HG03159 (cell line): Measurements from ENCODE around the gene PTN.

Experiments used
- ATAC-seq: cut with Tn5 transposase; IDR thresholded peaks from one replicate; pipeline ENCODE4 v1.9.1; 2021; ENCODE audit warnings: mild to moderate bottlenecking, moderate library complexity; ENCODE audit not compliant: unreplicated experiment

Gene PTN, protein sequence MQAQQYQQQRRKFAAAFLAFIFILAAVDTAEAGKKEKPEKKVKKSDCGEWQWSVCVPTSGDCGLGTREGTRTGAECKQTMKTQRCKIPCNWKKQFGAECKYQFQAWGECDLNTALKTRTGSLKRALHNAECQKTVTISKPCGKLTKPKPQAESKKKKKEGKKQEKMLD

DNA sequence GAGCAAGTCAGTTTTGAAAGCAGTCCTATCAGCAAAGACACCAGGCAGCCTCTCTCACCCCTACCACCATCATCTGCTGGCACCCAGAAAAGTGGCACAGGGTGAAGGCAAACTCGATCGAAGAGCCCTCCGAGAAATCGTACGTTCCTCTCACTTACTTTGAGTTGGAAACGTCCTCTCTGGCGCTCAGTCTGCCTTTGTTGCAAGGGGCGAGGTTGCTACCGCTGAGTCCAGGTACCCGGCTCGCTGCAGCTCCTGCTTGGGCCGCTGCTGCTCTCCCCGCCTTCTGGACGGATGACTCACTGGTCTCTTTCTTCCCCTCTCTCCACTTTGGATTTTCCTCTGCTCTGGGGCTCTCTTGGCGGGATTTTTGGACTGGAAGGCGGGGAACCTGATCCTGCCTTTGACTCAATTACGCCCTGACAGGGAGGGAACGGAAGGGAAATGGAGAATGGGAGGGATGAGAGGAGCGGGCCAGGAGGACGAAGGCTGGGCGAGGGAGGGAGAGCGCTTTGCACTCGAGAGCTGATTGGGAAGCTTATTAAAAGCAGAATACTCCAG, at the start of gene PTN:
TSS of gene PTN (minus strand) at position 453 of the 561 bp plus-strand sequence. CDS start 88,760 bp downstream, outside the sequence.
- ATAC-seq = no peak

DNA sequence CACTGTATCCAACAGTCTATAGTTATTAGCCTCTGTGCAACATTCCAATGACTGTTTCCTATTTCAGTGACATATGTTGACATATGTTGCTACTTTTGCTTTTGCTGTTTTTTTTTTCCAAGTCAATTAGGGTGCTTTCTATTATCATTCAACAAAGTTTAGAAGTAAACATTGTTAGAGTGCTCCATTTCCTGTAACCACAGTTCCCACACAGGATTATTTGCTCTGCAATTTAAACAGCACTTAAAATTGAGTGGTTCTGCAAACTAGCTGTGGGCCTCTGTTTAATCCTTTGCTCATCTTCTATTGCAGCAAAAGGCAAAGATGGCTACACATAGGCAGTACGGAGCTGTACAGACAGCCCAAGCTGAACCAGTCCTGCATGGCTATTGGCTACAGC, 46.5 kb upstream of the PTN start:
- no peak for ATAC-seq

DNA sequence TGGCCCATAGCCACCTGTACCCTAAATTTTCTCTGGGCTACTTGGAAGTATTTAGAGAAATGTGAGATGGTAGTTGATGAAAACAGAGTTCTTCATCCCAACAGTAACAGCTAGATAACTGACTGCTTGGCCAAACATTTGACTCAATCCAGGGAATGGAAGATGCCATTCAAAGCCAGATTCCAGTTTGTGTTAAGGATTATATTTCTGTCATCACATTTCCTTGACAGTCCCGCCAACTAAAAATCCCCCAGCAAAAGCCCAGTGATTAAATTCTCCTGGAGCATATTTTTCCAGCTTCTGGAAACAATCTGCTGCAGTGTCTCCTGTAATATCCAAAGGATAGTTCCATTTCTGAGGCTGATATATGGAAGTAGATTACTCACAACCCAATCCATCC, 45.4 kb upstream of the PTN start:
- ATAC-seq = no peak

DNA sequence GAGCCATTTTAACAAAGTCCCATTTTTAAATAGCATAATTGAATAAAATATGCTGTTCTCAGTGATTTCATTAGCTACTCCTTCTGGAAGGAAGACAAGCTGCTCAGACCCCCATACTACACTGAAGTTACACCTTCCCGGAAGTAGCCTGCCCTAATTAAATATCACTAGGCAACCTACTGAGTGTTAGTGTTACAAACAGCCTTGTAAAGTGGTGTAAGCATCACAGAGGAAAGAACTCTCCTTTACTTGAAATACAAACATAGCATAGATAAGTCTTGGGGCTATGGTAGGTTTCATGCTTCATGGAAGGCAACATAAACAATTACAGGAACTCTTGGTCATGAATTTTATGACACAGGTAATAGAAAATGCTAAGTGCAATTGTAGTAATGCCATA, 43.4 kb upstream of the PTN start:
- ATAC-seq = no peak

DNA sequence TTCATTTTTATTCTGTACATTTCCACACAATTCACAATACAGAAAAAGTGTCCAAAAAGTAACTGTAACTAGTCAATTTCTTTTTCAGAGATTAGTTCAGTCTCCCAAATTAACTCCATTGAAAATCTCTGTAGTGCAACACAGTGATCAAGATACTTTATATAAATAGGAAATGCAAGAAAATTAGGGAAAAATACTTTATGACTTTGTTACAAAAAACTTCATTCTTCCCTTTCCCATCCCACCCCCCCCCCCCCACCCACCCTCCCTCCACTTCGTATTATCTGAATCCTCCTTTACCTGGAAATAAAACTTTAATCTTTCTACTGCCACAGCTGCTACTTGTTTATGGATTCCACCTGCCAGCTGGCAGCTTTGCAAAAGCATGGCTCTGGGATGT, 37.5 kb upstream of the PTN start:
- no peak for ATAC-seq

DNA sequence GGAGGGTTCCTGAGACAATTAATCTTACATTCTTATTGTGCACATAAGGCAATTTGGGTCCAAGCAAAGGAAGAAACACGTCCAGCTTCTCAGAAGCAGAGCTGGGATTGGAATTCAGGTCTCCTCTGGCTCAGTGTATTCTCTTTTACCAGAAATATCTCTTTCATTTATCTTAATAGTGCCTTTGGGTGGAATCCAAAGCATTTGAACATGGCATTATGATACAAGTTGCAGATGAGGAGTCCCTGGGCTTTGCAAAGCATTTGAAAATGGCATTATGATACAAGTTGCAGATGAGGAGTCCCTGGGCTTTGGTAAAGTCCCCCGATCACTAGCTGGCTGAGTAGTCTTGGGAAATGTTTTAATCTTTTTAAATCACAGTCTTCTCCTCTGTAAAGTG, 30.0 kb upstream of the PTN start:
- ATAC-seq = no peak

DNA sequence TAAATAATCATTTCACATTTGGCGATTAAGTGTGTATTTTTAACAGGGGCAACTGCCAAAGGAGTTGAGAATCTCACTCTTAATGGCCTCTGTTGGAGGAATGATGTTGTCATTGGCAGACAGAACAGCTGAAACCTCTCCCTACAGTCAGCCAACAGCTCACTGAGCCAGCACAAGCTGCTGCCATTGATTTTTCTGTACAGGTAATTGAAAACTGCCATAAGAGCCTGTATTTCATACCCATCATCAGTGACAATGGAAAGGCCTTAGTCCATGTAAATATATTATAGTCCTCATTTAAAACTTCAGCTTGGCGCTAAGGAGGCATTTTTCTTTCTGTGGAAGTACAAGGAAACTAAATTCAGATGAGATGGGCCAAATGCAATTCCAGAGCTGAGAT, 28.1 kb upstream of the PTN start:
- no peak for ATAC-seq

DNA sequence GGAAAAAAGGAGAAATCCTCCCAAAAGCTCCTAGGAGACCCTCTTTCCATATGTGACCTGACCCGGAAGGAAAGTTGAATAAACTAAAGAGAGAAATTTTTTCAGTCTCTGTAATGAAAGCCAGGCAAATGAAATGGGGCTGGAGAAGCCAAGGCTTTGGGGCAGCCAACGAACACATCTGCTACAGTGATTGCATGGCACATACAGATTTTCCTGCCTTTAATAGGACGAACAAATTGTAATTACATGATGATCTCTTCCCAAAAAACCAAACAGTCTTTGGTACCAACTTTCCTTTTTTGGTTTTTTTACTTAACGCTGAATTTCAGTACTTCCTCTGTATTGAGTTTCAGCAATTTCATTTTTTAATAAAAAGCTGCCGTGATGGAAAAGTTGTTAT, 23.5 kb upstream of the PTN start:
- no peak for ATAC-seq

DNA sequence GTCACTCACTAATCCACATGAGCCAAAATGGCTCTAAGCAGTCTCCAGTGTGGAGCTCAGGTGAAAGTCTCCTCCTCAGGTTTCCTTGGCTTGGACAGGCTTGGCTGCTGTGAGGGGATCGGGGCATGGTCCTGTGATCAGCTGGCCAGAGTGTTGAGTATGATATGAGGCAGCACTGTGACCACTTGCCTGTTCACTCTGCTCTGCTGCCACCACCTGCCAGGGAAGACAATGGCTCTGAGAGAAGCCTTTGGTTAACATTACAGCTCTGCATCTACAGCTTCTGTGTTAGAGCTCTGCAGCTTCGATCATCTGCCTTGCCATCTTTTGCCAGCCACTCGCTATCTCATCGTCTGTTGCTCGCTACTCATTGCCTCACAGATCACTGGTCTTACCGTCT, 20.1 kb upstream of the PTN start:
- no peak for ATAC-seq

DNA sequence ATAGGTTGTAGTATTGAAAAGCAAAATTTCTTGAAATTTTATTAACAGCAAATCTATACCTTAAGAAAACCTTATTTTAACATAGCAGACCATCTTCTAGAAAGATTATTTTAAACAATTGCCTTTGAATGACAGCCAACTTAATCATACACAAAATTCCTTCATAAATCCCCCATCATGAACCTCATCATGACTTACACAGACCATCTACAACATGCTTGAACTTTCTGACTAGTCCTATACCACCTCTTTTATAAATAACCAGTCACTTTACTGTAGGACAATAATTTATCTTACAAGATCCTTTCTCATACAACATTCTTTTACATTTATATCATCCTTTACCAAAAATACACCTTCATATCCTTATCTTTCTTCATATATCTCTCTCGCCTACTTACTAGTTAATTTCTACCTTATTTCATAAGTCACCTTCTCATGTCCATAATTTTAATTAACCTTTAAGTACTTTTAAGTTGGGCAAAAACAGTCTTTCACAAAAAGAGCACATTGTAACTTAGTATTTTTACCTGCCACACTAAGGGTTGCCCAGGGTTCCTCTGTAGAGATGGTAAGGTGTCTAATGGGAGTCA, 16.6 kb upstream of the PTN start:
- ATAC-seq = no peak

DNA sequence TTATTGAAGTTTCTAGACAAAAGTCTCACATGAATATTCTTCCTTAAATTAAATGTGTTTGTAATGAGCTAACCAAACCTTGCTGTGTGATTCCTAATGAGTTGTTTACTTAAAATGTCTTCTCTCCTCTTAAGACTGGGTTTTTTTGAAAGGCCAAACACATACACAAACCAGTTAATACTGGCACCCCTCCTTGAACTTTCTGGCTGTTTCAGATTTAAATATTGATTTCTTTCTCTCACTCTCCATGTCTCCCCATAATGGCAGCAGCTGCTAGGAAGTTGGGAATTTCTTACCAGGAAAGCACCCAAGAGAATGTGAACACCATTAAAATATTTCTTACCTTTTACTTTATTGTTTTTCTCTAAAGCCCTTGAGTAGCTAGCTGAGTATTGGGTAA, 11.4 kb upstream of the PTN start:
- ATAC-seq = no peak

DNA sequence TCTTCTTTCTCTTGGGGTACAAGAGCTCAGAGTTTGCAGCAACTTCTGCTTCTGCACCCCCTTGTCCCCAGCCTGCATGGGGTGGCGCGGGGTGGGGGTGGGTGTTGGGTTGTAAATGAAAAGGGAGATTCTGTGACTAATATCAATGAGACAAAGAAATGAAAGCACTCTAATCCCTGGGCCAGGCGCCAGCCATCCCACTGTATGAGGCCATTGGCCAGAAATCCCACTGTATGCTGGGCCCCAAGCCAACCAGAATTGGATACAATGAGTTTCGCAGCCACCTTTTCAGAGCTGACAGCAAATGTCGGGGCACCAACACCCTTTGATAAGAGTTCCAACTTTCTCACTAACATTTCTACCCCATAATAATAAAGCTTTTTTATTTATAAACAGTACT, 10.9 kb upstream of the PTN start:
- no peak for ATAC-seq

DNA sequence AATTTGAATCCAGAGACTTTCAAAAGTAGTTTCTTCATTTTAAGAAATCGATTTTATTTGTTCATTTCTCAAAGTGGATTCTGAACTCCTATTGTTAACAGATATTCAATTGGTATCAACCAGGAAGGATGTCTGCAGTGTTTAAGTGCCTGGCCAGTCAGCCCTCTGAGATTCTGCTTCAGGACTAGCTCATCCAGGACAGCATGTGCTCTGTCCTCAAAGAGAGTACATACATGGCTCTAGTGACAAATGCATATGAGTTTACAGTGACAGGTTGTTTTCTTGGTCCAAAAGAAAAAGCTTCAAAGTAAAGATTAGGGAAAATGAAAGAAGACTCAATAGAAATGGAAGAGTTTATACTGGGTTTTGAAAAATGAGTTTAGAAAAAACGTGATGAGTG, 8.4 kb upstream of the PTN start:
- ATAC-seq = no peak

DNA sequence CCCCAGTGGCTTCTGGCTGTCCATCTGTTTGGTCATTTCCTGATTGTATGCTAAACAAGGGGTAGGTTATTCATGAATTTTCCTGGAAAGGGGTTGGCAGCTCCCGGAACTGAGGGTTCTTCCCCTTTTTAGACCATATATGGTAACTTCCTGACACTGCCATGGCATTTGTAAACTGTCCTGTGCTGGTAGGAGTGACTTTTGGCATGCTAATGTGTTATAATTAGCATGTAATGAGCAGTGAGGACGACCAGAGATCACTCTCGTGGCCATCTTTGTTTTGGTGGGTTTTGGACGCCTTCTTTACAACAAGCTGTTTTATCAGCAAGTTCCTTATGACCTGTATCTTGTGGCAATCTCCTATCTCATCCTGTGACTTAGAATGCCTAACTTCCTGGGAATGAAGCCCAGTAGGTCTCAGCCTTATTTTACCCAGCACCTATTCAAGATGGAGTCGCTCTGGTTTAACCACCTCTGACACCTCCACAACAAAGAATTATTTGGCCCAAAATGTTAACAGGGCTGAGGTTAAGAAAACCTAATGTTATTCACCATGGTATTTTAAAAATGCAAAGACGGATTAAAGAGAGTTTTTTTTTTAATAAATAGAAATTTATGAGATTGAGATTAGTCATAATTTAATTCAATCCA, 2.4 kb upstream of the PTN start:
- ATAC-seq = no peak

DNA sequence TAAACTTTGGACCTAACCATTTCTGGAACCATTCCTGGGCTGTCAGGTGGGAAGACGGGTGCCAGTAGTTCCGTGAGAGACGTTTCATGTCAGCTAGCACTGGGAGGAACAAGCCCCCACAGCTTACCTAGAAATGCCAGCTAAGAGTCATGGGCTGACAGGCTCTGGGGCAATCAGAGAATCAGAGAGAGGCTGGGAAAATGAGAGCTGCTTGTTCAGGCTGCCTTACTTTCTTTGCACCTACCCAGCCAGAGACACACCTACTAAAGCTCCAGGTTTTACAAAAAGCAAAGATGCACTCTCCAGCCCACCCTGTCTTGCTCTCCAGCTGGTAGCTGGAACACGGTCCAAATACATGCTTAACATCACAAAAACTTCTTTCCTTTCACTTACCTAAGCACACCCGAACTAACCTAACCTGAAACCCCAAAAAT, 688 bp downstream of the PTN start:
- no peak for ATAC-seq

DNA sequence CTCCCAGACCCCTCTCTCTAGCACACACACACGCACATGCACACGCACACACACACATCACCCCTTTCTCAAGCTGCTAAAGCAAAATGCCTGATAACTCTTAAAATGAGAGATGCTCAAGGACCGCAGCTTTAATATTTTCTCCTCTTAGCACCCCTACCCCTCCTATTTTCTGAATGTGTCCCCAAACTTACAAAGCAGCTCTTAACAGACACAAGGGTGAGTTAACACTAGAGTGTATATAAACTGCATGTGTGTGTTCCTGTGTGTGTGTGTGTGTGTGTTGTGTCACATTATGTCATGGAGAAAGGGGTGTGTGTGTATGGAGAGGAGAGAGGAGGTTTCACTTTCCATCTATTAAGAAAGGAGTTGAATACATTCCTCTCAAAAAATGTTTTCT, 1.3 kb downstream of the PTN start:
- no peak for ATAC-seq

DNA sequence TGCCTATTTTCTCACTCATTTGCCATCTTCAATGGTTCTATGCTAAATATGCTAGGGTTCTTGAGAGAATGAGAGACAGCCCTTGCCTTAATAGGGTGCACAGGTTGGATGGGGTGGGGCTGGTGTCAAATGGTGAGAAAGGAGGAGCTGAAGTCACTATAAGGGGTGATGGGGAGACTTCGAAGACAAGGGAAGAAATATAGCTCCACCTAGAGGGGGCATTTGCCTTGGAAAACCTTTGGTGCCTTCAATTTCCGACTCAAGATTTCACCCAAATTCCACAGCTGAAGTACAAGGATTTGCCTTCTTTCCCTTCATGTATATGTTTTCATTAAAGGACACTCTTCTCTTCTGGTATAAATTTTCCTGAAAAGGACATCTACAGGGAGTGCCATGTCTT, 5.6 kb downstream of the PTN start:
- no peak for ATAC-seq

DNA sequence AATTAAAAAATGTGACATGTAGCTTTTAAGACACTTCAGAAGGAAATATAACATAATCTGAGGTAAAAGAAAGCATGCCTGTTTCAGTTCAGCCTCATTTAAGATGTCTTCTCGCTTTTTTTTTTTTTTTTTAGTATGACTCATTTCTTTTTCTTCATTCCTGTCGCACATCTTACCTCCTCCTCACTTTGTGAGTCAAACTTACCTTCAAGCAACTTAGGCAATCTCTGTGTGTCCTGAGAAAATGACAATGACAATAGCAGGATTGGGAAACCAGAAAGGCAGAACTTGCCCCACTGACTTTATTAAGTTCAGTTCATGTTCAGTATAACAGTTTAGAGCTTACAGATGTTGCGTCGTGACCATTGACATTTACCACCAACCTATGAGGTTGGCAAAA, 7.7 kb downstream of the PTN start:
- no peak for ATAC-seq

DNA sequence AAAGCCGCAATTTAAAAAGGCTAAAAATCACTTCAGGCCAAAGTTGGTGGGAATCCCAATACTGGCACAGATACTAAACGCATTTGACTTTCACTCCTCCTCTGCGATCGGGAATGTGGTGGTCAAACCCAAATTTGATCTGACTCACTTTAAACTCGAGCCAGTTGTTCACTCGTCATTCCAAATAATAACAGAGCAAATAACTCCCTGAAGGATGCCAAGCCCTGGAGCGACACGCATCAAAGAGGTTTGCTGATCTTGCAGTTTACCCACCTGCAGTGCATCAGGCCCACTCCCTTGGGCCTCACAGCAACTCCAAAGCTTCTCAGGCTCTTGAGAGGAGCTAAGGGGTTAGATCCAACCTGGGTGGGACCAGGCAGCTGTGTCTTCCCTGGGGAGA, 12.2 kb downstream of the PTN start:
- no peak for ATAC-seq

DNA sequence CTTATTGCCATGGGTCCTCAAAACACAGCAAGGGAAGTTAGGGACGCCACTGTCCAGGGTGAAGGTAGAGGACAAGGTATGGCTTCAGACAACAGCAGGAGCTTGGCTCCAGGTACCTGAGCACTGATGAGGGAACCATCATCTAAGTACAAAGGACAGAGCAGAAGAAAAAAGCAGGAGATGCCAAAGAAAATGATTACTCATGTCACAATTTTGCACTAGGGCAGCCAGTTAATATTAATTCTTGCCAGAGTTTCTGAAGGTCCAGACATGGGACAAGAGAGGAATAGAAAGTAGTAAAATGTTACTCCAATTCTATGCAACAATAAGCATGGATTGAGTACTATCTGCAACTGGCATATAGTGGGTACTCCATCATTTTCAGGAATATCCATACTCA, 14.1 kb downstream of the PTN start:
- no peak for ATAC-seq

DNA sequence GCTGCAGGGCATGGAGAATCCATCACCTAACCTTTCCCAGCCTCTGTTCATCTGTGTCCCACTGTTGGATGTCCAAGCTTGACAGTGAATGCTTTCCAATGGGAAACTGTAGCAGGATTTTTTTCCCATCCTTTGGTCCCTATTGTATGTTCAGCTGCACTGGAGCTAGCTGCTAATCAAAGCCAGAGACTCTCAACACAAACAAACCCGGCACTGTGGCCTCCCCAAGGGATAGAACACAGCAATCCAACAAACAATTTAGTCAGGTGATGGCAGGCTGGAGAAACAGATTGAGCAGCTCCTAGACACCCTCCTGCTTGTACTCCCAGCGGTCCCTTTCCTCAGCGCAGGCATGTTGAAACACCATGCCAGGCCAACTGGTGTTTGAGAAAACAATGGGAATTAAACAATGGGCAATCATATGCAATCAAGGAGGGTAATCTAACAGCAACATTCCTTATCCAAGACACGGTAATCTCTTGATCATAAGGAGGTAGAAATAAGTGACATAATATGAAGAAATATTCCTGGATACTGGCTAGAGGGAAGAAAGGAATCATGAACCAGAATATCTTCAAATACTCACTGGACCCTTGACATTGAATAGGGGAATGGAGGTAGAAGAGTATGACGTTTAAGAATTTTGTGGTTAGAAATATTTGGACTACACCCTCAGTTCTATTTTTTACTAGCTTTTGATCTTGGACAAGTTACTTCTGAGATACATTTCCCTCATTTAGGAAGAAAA, 15.0 kb downstream of the PTN start:
- no peak for ATAC-seq

DNA sequence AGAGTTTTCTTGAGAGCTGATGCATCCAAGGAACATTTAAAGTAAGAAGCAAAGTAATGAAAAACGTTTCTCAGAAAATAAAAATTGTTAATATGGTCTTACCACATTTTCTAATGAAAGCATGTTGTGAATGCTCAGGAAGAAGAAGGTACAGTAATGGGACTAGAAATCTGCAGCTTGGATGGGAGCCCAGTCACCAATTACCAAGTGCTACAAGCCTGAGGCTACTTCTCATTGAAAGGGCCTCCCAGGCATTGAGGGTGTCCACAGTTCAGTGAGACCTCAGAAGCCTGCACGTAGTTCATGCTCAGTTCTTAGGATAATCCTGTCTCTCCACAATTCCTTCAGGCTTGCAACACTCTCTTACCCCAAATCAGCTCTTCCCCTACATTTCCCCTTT, 17.6 kb downstream of the PTN start:
- ATAC-seq = no peak
